Measurements from ENCODE around the gene ACCS. TPM values are rescaled to one million over a fixed set of nuclear protein-coding genes. Genes with fewer than 3 reads are reported as not detected.

Gene ACCS
- total RNA-seq, 1 donor from 2014 or later, result 10.3 TPM

Other genes with a start within 250 kb of the ACCS start
- 26.2 and 29.6 TPM in 2 replicates for gene ALKBH3, start 185.4 kb upstream of the ACCS start, total RNA-seq
- gene C11orf96, start 123.6 kb upstream of the ACCS start, total RNA-seq, result 3.5 and 4.0 TPM in 2 replicates
- not detected in 2 replicates for gene ACCSL, start 18.3 kb upstream of the ACCS start, total RNA-seq
- gene EXT2, start 29.4 kb downstream of the ACCS start, total RNA-seq, result 119 and 138 TPM in 2 replicates
- gene ALX4, start 243.9 kb downstream of the ACCS start, total RNA-seq, result not detected in 2 replicates